VCaP (cell line): ENCODE measurements around the gene SH3TC1.

Experiments
- H3K27ac ChIP-seq: fragments of 450-650 bp; 2 replicates; pipeline ENCODE4 v1.5.1; 2017
- CTCF ChIP-seq: fragments of 450-650 bp; conservative IDR thresholded peaks from 2 replicates; pipeline ENCODE4 v1.5.1; 2017; ENCODE audit warnings: mild to moderate bottlenecking, moderate library complexity

The SH3TC1 gene

GRCh38 chr4:8239226-8239625 is 40.1 kb downstream of the SH3TC1 start:
- TF ChIP-seq CTCF, result no peak
- H3K27ac ChIP-seq, result no peak overlapping the region

- no peak overlapping the region for H3K27ac ChIP-seq
- no peak for TF ChIP-seq CTCF
Observed at GRCh38 chr4:8239661-8240060, 40.6 kb downstream of the SH3TC1 start.

- no peak overlapping the region for H3K27ac ChIP-seq
- no peak for TF ChIP-seq CTCF
Observed at GRCh38 chr4:8240211-8241041, 41.3 kb downstream of the SH3TC1 start.

GRCh38 chr4:8241211-8241779 is 42.2 kb downstream of the SH3TC1 start:
- no peak for TF ChIP-seq CTCF
- H3K27ac ChIP-seq, result no peak overlapping the region

GRCh38 chr4:8241895-8242696 is 43.0 kb downstream of the SH3TC1 start:
- peak; percentile 95 for TF ChIP-seq CTCF
- no peak overlapping the region; the same call in 1 of the 2 replicates for H3K27ac ChIP-seq

GRCh38 chr4:8242782-8243560 is 43.9 kb downstream of the SH3TC1 start:
- no peak for TF ChIP-seq CTCF
- H3K27ac ChIP-seq, result no peak overlapping the region; the same call in 1 of the 2 replicates
